GM12878 (cell line): ENCODE data around the gene COQ9. TPM values are rescaled to one million over a fixed set of nuclear protein-coding genes. Genes with fewer than 3 reads are reported as not detected.

ENCODE experiments used
- ATAC-seq: fragments of 200-7000 bp; cut with Tn5 transposase; 3 replicates; pipeline ENCODE4 v1.9.1; 2020; ENCODE audit warnings: mild to moderate bottlenecking, moderate library complexity
- BruUV-seq: library from RNA; stranded (reverse); fragments of 400-500 nt; replicated peaks from 2 replicates; lab custom pipeline; 2021; lab: Mats Ljungman, UMichigan
- CTCF ChIA-PET: fragments of 300-600 bp; sonication (Branson Sonifier 250); formaldehyde crosslinking; extraction: SDS; loops from one replicate; lab custom pipeline; 2021; ENCODE audit warnings: inconsistent platforms; lab: Yijun Ruan, JAX
- POLR2A ChIA-PET: fragments of 350-600 bp; formaldehyde crosslinking; extraction: SDS; loops from one replicate; lab custom pipeline; 2021; ENCODE audit warnings: inconsistent platforms; lab: Charles Lee
- RAD21 ChIA-PET: fragments of 300-600 bp; sonication (Branson Sonifier 250); formaldehyde crosslinking; loops from one replicate; lab custom pipeline; 2023; ENCODE audit warnings: antibody characterized with exemption; ENCODE audit not compliant: unreplicated experiment; lab: Charles Lee
- SMC1A ChIA-PET: fragments of 300-600 bp; sonication (Branson Sonifier 250); formaldehyde crosslinking; loops from one replicate; lab custom pipeline; 2023; ENCODE audit not compliant: unreplicated experiment, uncharacterized antibody; lab: Charles Lee
- DNase-seq: peaks from one replicate; pipeline ENCODE4 v3.0.0-alpha.2; 2011; ENCODE audit warnings: low read depth, low spot score
- FAIRE-seq: peaks from 3 replicates; lab custom pipeline; 2011; peaks lifted over from hg19 to GRCh38; lab: Jason Lieb, UNC
- H2AFZ ChIP-seq: 2 replicates; pipeline ENCODE4 v1.6.0; 2011; ENCODE audit warnings: low read depth, low read length, control low read depth; ENCODE audit not compliant: control insufficient read depth
- H3K27ac ChIP-seq: 2 replicates; pipeline ENCODE4 v1.5.1; 2011; ENCODE audit warnings: control low read depth; ENCODE audit not compliant: control insufficient read depth, insufficient read depth
- H3K27me3 ChIP-seq, 2 experiments: replicated peaks in 1 of 2; 2 replicates each; pipeline versions ENCODE4 v1.6.0 to v1.6.1; 2011; ENCODE audit warnings: low read length in 1 of 2; ENCODE audit not compliant: control insufficient read depth in 2 of 2, insufficient read depth in 2 of 2
- H3K36me3 ChIP-seq, 2 experiments: 2 replicates each; pipeline ENCODE4 v1.5.1; 2011; ENCODE audit warnings: low read length in 1 of 2; ENCODE audit not compliant: control insufficient read depth in 2 of 2, insufficient read depth in 2 of 2
- H3K4me1 ChIP-seq: 2 replicates; pipeline ENCODE4 v1.6.1; 2011; ENCODE audit warnings: mild to moderate bottlenecking, low read length, moderate library complexity, mixed read lengths; ENCODE audit not compliant: control insufficient read depth, insufficient read depth
- H3K4me2 ChIP-seq: 2 replicates; pipeline ENCODE4 v1.6.0; 2011; ENCODE audit warnings: control low read depth; ENCODE audit not compliant: control insufficient read depth, insufficient read depth
- H3K4me3 ChIP-seq: fragments of 200-600 bp; sonication (generic); 2 replicates; pipeline ENCODE4 v1.5.1; 2016
- H3K79me2 ChIP-seq: 2 replicates; pipeline ENCODE4 v1.6.0; 2011; ENCODE audit warnings: low read length; ENCODE audit not compliant: control insufficient read depth, insufficient read depth
- H3K9ac ChIP-seq: 2 replicates; pipeline ENCODE4 v1.8.0; 2011; ENCODE audit warnings: low read length, control low read depth, mixed read lengths; ENCODE audit not compliant: control insufficient read depth, insufficient read depth
- H3K9me3 ChIP-seq: replicated peaks from 3 replicates; pipeline ENCODE4 v1.5.1; 2011; ENCODE audit warnings: mild to moderate bottlenecking, low read length; ENCODE audit not compliant: control insufficient read depth, insufficient read depth
- H4K20me1 ChIP-seq: 2 replicates; pipeline ENCODE4 v1.6.0; 2011; ENCODE audit not compliant: control insufficient read depth, insufficient read depth
- ATF7 ChIP-seq: fragments of 450-650 bp; IDR thresholded peaks from 2 replicates; pipeline ENCODE4 v1.6.1; 2016; ENCODE audit warnings: low read depth, mild to moderate bottlenecking
- FOS ChIP-seq: IDR thresholded peaks from 3 replicates; pipeline ENCODE4 v1.6.1; 2011; ENCODE audit warnings: borderline replicate concordance; ENCODE audit not compliant: insufficient read length; ENCODE audit errors: extremely low read depth
- IKZF1 ChIP-seq: fragments of 450-650 bp; conservative IDR thresholded peaks from 2 replicates; pipeline ENCODE4 v1.6.1; 2017; ENCODE audit warnings: antibody characterized with exemption, mild to moderate bottlenecking
- JUND ChIP-seq: IDR thresholded peaks from 2 replicates; pipeline ENCODE4 v1.6.1; 2012; ENCODE audit warnings: low read depth, mild to moderate bottlenecking, low read length, improper control_type of control experiment, moderate library complexity
- LARP7 ChIP-seq: fragments of 450-650 bp; IDR thresholded peaks from 2 replicates; pipeline ENCODE4 v1.6.1; 2017; ENCODE audit warnings: mild to moderate bottlenecking
- SP1 ChIP-seq: IDR thresholded peaks from one replicate; pipeline ENCODE4 v1.6.1; 2011; ENCODE audit warnings: low read depth, low read length
- ZNF274 ChIP-seq: IDR thresholded peaks from one replicate; pipeline ENCODE4 v1.8.0; 2011; ENCODE audit not compliant: insufficient read length, insufficient read depth
- WGBS: methylation state at CpG from one replicate; pipeline ENCODE4 v1.1.6; 2016; ENCODE audit warnings: low lambda C conversion rate; ENCODE audit not compliant: insufficient replicate concordance, insufficient coverage; ENCODE audit errors: missing lambda C conversion rate; 5-methylcytosine and 5-hydroxymethylcytosine counted together
- in situ Hi-C: fragments of 300-500 bp; cut with MboI; formaldehyde crosslinking; loops from 9 replicates; pipeline ENCODE4 v1.14.3; 2018; ENCODE audit warnings: mixed read lengths
- intact Hi-C: fragments of 100-400 bp; cut with micrococcal nuclease; formaldehyde crosslinking; loops from one replicate; pipeline ENCODE4 v1.14.2; 2022; ENCODE audit not compliant: unreplicated experiment
- polyA plus RNA-seq, 11 experiments: library from polyadenylated mRNA; depleted of rRNA in 4 of 11; unstranded in 6 of 11; stranded (reverse) in 5 of 11; fragments of >200 nt; fragmentation: Nextera tagmentation in 4 of 11; fragmentation: Illumina TruSeq in 1 of 11; extraction: Ambion mirVana in 4 of 11; extraction: Trizol in 1 of 11; gene quantifications; 1 replicate in 1 of 11; 2 replicates in 10 of 11; pipeline versions ENCODE4 v1.2.1 to v1.2.3, GENCODE V29; 2011 to 2016; ENCODE audit warnings: inconsistent platforms in 2 of 11, missing spikeins in 2 of 11, low read depth in 1 of 11
- total RNA-seq, 4 experiments: library from RNA; depleted of rRNA in 3 of 4; stranded (reverse); fragments of >200 nt in 3 of 4; fragmentation: Illumina TruSeq in 1 of 4; extraction: Trizol in 1 of 4; gene quantifications; 2 replicates each; pipeline versions ENCODE4 v1.2.1 to v1.2.3, GENCODE V29; 2013 to 2021
- TF ChIP-seq, protein P1 (sequence below): fragments of 450-650 bp; conservative IDR thresholded peaks from 2 replicates; pipeline ENCODE4 v1.6.1; 2017; ENCODE audit warnings: mild to moderate bottlenecking, moderate library complexity
- TF ChIP-seq, protein P2 (sequence below): fragments of 450-650 bp; IDR thresholded peaks from 2 replicates; pipeline ENCODE4 v1.6.1; 2017; ENCODE audit warnings: mild to moderate bottlenecking

The COQ9 gene
- total and polyA plus RNA-seq, 10 of the 15 experiments (the other 5 are each of a cell fraction or from before 2014, with no cell fraction given), result 24.1 to 79.7 (median 50.1) TPM

DNA sequence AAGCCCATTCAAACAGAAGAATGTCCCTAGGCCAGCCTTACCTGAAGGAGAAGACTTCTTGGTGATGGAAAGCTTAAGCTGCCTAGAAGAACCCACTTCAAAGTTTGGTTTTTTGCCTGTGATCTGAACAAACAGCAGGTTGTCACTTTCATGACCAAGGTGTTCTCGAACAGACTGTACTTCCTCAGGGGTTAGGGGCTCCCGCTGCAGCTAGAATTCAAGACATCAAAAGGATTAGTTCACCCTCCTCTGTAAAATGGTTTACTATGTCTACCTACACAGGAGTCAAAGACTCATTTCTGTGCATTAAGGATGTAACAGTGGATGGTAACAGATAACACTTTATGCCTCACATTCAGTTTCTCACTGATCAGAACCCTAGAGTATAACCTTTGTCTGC is 13.3 kb upstream of the COQ9 start:
- SMC1A ChIA-PET, result no interaction called here
- Histone ChIP-seq H3K4me2 (no peak overlapping the region), H3K27ac (no peak overlapping the region), H3K27me3 (no peaks in the 10 kb centered on the region), H3K4me3 (no peak overlapping the region), H3K9me3 (no peaks in the 10 kb centered on the region; the same call in 2 of the 3 replicates), H4K20me1 (no peaks in the 10 kb centered on the region), H3K4me1 (no peaks in the 10 kb centered on the region), H3K79me2 (no peaks in the 10 kb centered on the region), H3K36me3 (peaks cover 15 to 36% of the 10 kb centered on the region in 2 experiments), H3K9ac (no peak overlapping the region), H2AFZ (no peak overlapping the region)
- intact Hi-C loops, result no loop called here
- BruUV-seq, result no TSS peak
- CTCF ChIA-PET, result interaction anchor here (1.2 to 1.7 kb wide), 2 partner anchors 12 to 16 kb away, joined by 3 to 11 read pairs; no protein-coding TSS in a partner anchor
- in situ Hi-C loops, result no loop called here
- TF ChIP-seq LARP7 (no peak), JUND (no peak), IKZF1 (no peak), ZNF274 (no peak), SP1 (no peak), FOS (no peak), ATF7 (no peak)
- TF ChIP-seq, protein P1, sequence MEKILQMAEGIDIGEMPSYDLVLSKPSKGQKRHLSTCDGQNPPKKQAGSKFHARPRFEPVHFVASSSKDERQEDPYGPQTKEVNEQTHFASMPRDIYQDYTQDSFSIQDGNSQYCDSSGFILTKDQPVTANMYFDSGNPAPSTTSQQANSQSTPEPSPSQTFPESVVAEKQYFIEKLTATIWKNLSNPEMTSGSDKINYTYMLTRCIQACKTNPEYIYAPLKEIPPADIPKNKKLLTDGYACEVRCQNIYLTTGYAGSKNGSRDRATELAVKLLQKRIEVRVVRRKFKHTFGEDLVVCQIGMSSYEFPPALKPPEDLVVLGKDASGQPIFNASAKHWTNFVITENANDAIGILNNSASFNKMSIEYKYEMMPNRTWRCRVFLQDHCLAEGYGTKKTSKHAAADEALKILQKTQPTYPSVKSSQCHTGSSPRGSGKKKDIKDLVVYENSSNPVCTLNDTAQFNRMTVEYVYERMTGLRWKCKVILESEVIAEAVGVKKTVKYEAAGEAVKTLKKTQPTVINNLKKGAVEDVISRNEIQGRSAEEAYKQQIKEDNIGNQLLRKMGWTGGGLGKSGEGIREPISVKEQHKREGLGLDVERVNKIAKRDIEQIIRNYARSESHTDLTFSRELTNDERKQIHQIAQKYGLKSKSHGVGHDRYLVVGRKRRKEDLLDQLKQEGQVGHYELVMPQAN, result no peak
- TF ChIP-seq, protein P2, sequence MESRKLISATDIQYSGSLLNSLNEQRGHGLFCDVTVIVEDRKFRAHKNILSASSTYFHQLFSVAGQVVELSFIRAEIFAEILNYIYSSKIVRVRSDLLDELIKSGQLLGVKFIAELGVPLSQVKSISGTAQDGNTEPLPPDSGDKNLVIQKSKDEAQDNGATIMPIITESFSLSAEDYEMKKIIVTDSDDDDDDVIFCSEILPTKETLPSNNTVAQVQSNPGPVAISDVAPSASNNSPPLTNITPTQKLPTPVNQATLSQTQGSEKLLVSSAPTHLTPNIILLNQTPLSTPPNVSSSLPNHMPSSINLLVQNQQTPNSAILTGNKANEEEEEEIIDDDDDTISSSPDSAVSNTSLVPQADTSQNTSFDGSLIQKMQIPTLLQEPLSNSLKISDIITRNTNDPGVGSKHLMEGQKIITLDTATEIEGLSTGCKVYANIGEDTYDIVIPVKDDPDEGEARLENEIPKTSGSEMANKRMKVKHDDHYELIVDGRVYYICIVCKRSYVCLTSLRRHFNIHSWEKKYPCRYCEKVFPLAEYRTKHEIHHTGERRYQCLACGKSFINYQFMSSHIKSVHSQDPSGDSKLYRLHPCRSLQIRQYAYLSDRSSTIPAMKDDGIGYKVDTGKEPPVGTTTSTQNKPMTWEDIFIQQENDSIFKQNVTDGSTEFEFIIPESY, result no peak
- WGBS, result 100% methylated on average over 2 of the region's 2 CpGs
- RAD21 ChIA-PET, result no interaction called here
- POLR2A ChIA-PET, result no interaction called here
- FAIRE-seq (no peak), DNase-seq (no peak), ATAC-seq (no peak)
